BJ (cell line): ENCODE data around the gene LRIF1. TPM values are rescaled to one million over a fixed set of nuclear protein-coding genes. Genes with fewer than 3 reads are reported as not detected.

Experiments used
- CTCF ChIA-PET: fragments of 350-600 bp; formaldehyde crosslinking; extraction: SDS; loops from one replicate; lab custom pipeline; 2021; ENCODE audit warnings: antibody characterized with exemption, inconsistent platforms; lab: Yijun Ruan, JAX
- POLR2A ChIA-PET: fragments of 300-600 bp; sonication (Branson Sonifier 250); formaldehyde crosslinking; extraction: SDS; loops from one replicate; lab custom pipeline; 2021; ENCODE audit warnings: antibody characterized with exemption; lab: Charles Lee
- DNase-seq: peaks from one replicate; pipeline ENCODE4 v3.0.0-alpha.2; 2011; ENCODE audit warnings: low read depth
- H3K27me3 ChIP-seq: 2 replicates; pipeline ENCODE4 v1.6.0; 2011; ENCODE audit warnings: low read length; ENCODE audit not compliant: control insufficient read depth, insufficient read depth
- H3K36me3 ChIP-seq: 2 replicates; pipeline ENCODE4 v1.5.1; 2011; ENCODE audit warnings: low read length; ENCODE audit not compliant: control insufficient read depth, insufficient read depth
- H3K4me3 ChIP-seq: 2 replicates; pipeline ENCODE4 v1.5.1; 2011; ENCODE audit warnings: low read depth, mild to moderate bottlenecking, control low read depth, low read length
- polyA plus RNA-seq: library from polyadenylated mRNA; depleted of rRNA; stranded (reverse); fragments of >200 nt; gene quantifications from 2 replicates; pipeline ENCODE4 v1.2.3, GENCODE V29; 2011
- TF ChIP-seq, protein P1 (sequence below): IDR thresholded peaks from 2 replicates; pipeline ENCODE4 v1.5.1; 2011; ENCODE audit warnings: low read depth, mild to moderate bottlenecking, control low read depth, inconsistent platforms, low read length, moderate library complexity; ENCODE audit not compliant: insufficient read depth

LRIF1 gene
- polyA plus RNA-seq, 1 experiment, result 8.3 TPM

DNA sequence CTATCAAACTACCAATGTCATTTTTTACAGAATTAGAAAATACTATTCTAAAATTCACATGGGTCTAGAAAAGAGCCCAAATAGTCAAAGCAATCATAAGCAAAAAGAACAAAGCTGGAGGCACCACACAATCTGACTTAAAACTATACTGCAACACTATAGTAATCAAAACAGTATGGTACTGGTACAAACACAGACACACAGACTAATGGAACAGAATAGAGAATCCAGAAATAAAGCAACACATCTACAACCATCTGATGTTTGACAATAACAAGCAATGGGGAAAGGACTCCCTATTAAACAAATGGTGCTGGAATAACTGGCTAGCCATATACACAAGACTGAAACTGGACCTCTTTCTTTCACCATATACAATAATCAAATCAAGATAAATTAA is 50.9 kb downstream of the LRIF1 start:
- no peak for DNase-seq
- CTCF ChIA-PET, result no interaction called here
- TF ChIP-seq, protein P1, sequence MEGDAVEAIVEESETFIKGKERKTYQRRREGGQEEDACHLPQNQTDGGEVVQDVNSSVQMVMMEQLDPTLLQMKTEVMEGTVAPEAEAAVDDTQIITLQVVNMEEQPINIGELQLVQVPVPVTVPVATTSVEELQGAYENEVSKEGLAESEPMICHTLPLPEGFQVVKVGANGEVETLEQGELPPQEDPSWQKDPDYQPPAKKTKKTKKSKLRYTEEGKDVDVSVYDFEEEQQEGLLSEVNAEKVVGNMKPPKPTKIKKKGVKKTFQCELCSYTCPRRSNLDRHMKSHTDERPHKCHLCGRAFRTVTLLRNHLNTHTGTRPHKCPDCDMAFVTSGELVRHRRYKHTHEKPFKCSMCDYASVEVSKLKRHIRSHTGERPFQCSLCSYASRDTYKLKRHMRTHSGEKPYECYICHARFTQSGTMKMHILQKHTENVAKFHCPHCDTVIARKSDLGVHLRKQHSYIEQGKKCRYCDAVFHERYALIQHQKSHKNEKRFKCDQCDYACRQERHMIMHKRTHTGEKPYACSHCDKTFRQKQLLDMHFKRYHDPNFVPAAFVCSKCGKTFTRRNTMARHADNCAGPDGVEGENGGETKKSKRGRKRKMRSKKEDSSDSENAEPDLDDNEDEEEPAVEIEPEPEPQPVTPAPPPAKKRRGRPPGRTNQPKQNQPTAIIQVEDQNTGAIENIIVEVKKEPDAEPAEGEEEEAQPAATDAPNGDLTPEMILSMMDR, result no peak
- POLR2A ChIA-PET, result no interaction called here
- H3K36me3 ChIP-seq, result no peaks in the 10 kb centered on the region
- H3K27me3 ChIP-seq, result no peaks in the 10 kb centered on the region
- H3K4me3 ChIP-seq, result no peak overlapping the region

- TF ChIP-seq, protein P1, result no peak
- H3K27me3 ChIP-seq, result no peaks in the 10 kb centered on the region
- H3K36me3 ChIP-seq, result no peaks in the 10 kb centered on the region
- H3K4me3 ChIP-seq, result no peak overlapping the region
- POLR2A ChIA-PET, result no interaction called here
- CTCF ChIA-PET, result no interaction called here
- DNase-seq, result no peak
Measured at GRCh38 chr1:110903853-110904500, 59.7 kb downstream of the LRIF1 start.

DNA sequence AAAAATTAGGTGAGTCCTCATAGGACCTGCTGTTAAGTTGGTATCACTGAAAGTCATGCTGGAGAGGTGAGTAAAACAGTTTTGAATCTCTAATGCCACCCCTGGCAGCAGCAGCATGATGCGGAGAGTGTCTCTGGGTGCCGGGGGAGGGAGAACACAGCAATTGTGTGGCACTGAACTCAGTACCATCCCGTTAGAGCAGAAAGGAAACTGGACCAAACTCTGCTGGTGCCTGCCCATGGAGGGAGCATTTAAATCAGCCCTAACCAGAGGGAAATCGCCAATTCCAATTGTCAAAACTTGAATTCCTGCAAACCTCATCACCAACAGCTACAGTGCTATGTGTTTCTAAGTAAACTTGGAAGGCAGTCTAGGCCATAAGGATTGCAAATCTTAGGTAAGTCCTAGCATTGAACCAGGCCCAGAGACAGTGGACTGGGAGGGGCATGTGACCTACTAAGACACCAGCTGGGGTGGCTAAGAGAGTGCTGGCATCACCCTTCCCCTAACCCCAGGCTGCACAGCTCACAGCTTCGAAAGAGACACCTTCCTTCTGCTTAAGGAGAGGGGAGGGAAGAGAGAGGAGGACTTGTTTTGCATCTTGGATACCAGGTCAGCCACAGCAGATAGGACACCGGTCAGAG is 60.8 kb downstream of the LRIF1 start:
- TF ChIP-seq, protein P1, result no peak

GRCh38 chr1:110899458-110899843 is 64.3 kb downstream of the LRIF1 start:
- no peaks in the 10 kb centered on the region for H3K36me3 ChIP-seq
- DNase-seq, result no peak
- TF ChIP-seq, protein P1, result no peak
- H3K27me3 ChIP-seq, result no peaks in the 10 kb centered on the region
- ChIA-PET CTCF (no interaction called here), POLR2A (no interaction called here)
- H3K4me3 ChIP-seq, result no peak overlapping the region

More for the DNA sequence above, 60.8 kb downstream of the LRIF1 start:
- no peaks in the 10 kb centered on the region for H3K27me3 ChIP-seq
- H3K4me3 ChIP-seq, result no peak overlapping the region
- no peaks in the 10 kb centered on the region for H3K36me3 ChIP-seq
- POLR2A ChIA-PET, result no interaction called here
- CTCF ChIA-PET, result interaction anchor here (0.6 kb wide), 1 partner anchor 136 kb away, joined by 3 read pairs; no protein-coding TSS in a partner anchor
- no peak for DNase-seq

GRCh38 chr1:110898734-110899457 is 64.8 kb downstream of the LRIF1 start:
- POLR2A ChIA-PET, result no interaction called here
- Histone ChIP-seq H3K4me3 (no peak overlapping the region), H3K27me3 (no peaks in the 10 kb centered on the region), H3K36me3 (no peaks in the 10 kb centered on the region)
- TF ChIP-seq, protein P1, result no peak
- CTCF ChIA-PET, result no interaction called here
- DNase-seq, result no peak
